OCI-LY7 (cell line): ENCODE results near the gene NELL1.

ENCODE experiments used
- EZH2phosphoT487 ChIP-seq: fragments of 200-600 bp; sonication (generic); IDR thresholded peaks from 2 replicates; pipeline ENCODE4 v1.6.1; 2018; ENCODE audit warnings: low read depth, borderline replicate concordance, mild to moderate bottlenecking, mixed run types, antibody characterized with exemption, low read length, moderate library complexity, mixed read lengths
- TF ChIP-seq, protein P1 (sequence below): fragments of 200-600 bp; sonication (generic); conservative IDR thresholded peaks from 2 replicates; pipeline ENCODE4 v1.5.1; 2014; ENCODE audit warnings: mild to moderate bottlenecking, antibody characterized with exemption, low read length, moderate library complexity, mixed read lengths

- TF ChIP-seq, protein P1, sequence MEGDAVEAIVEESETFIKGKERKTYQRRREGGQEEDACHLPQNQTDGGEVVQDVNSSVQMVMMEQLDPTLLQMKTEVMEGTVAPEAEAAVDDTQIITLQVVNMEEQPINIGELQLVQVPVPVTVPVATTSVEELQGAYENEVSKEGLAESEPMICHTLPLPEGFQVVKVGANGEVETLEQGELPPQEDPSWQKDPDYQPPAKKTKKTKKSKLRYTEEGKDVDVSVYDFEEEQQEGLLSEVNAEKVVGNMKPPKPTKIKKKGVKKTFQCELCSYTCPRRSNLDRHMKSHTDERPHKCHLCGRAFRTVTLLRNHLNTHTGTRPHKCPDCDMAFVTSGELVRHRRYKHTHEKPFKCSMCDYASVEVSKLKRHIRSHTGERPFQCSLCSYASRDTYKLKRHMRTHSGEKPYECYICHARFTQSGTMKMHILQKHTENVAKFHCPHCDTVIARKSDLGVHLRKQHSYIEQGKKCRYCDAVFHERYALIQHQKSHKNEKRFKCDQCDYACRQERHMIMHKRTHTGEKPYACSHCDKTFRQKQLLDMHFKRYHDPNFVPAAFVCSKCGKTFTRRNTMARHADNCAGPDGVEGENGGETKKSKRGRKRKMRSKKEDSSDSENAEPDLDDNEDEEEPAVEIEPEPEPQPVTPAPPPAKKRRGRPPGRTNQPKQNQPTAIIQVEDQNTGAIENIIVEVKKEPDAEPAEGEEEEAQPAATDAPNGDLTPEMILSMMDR, result no peak
- TF ChIP-seq EZH2phosphoT487, result no peak
These were observed 508.0 kb downstream of the NELL1 start for GRCh38 chr11:21177379-21177778.
